Kidney (tissue), 14 donors: Measurements from ENCODE around the gene ZC3H12C. TPM values are rescaled to one million over a fixed set of nuclear protein-coding genes. Genes with fewer than 3 reads are reported as not detected.

Source experiments
- DNase-seq, 5 donors: peaks; one replicate each; pipeline ENCODE4 v3.0.0-alpha.2; 2013 to 2020
- FAIRE-seq: peaks from 2 replicates; lab custom pipeline; 2012; peaks lifted over from hg19 to GRCh38; lab: Jason Lieb, UNC
- H3K27ac ChIP-seq, 2 donors: one replicate each; pipeline ENCODE4 v1.7.0; 2013; ENCODE audit warnings: low read depth in 2 of 2, low read length in 2 of 2, inconsistent platforms in 1 of 2
- H3K27me3 ChIP-seq: one replicate; pipeline ENCODE4 v1.7.1; 2013; ENCODE audit warnings: low read length, inconsistent platforms; ENCODE audit not compliant: control insufficient read depth, insufficient read depth
- H3K36me3 ChIP-seq, 3 donors: one replicate each; pipeline versions ENCODE4 v1.7.0 to v1.7.1; 2013; ENCODE audit warnings: low read length in 3 of 3, control low read depth in 1 of 3, inconsistent platforms in 1 of 3; ENCODE audit not compliant: insufficient read depth in 3 of 3, control insufficient read depth in 2 of 3
- H3K4me1 ChIP-seq, 3 donors: one replicate each; pipeline versions ENCODE4 v1.7.0 to v1.7.1; 2013; ENCODE audit warnings: low read length in 3 of 3, inconsistent platforms in 1 of 3, low read depth in 1 of 3; ENCODE audit not compliant: control insufficient read depth in 2 of 3, insufficient read depth in 2 of 3
- H3K4me3 ChIP-seq, 3 donors: one replicate each; pipeline versions ENCODE4 v1.7.0 to v1.8.1; 2013; ENCODE audit warnings: low read length in 3 of 3, control low read depth in 1 of 3, inconsistent platforms in 1 of 3
- H3K9ac ChIP-seq, 3 donors: one replicate each; pipeline versions ENCODE4 v1.7.0 to v1.7.1; 2013; ENCODE audit warnings: low read length in 3 of 3, control low read depth in 1 of 3, inconsistent platforms in 1 of 3
- H3K9me3 ChIP-seq, 3 donors: one replicate each; pipeline versions ENCODE4 v1.7.0 to v1.7.1; 2013; ENCODE audit warnings: low read length in 3 of 3, control low read depth in 1 of 3, inconsistent platforms in 1 of 3; ENCODE audit not compliant: control insufficient read depth in 2 of 3, insufficient read depth in 1 of 3
- intact Hi-C: fragments of 100-400 bp; cut with DNase I; formaldehyde crosslinking; loops from one replicate; pipeline ENCODE4 v1.11.1; 2022
- polyA plus RNA-seq: library from polyadenylated mRNA; stranded (reverse); fragments of 350-450 nt; fragmentation: Illumina TruSeq; extraction: RNeasy Lipid Tissue Mini Kit (QIAGEN cat#74804); gene quantifications from one replicate; pipeline ENCODE4 v1.2.3, GENCODE V29; 2014; ENCODE audit warnings: low read depth, low replicate concordance; ENCODE audit not compliant: insufficient read depth
- total RNA-seq: library from RNA; stranded (reverse); fragmentation: NEBNext Ultra II Directional; extraction: Animal tissue kit (Norgen Biotek cat#: 25700); gene quantifications from one replicate; pipeline ENCODE4 v1.2.1, GENCODE V29; 2021
- TF ChIP-seq, protein P1 (sequence below): IDR thresholded peaks from 3 replicates; pipeline ENCODE4 v1.5.1; 2012; ENCODE audit warnings: mild to moderate bottlenecking, moderate library complexity, borderline replicate concordance; ENCODE audit not compliant: insufficient read depth; ENCODE audit errors: extremely low read depth
- donor health status: control.
- donor health status: control.
- donor health status: control.
- donor health status: control.
- donor health status: control.
- donor health status: DM: yes; HTN: yes; CAD: no.
- donor health status: Normal renal cell carcinoma (clear cell type).

Gene ZC3H12C
- total and polyA plus RNA-seq, 2 donors from 2014 or later = 2.3 to 14.3 TPM

DNA sequence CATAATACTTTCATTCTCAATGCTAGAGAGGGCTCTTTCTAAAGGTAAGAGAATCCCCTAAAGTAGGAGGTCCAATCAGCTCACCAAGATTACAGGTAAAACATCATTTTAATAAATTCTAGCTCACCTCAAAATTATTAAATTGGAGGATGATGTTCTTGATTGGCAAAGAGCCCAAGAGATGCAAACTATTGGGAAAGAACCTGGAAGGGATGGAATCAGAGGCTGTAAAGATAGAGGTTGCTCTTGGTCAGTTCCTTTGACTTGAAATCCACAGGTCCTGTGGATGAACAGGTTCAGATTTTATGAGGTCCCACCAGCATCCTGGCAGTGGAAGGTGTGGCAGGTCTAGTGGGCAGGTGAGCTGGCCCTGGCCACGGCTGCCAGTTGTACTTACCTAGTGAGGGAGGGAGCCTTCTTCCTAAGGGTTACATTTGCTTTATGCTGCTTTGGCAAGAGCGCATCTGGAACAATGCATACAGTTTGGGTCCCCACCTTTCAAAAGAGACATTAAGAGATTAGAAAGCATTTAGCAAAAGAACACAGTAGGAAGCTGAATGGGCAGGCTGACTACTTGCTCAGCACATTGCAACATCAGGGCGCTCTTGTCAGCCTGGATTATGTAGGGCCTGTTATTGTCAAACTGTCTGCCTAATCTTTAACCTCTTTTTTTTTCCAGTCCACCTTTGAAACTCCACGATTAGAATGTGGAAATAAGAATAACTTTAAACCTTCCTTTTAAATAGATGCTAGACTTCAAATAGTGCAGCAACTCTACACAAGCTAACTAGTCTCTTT, 106.2 kb downstream of the ZC3H12C start:
- Histone ChIP-seq H3K4me1 (peaks cover 4 to 10% (median 9%) of the 10 kb centered on the region in 3 donors), H3K36me3 (no peaks in the 10 kb centered on the region), H3K9me3 (no peaks in the 10 kb centered on the region), H3K27me3 (no peaks in the 10 kb centered on the region), H3K27ac (peak overlapping the region in 1 of 2 donors; percentile 13), H3K4me3 (no peak overlapping the region), H3K9ac (no peak overlapping the region)
- TF ChIP-seq, protein P1, sequence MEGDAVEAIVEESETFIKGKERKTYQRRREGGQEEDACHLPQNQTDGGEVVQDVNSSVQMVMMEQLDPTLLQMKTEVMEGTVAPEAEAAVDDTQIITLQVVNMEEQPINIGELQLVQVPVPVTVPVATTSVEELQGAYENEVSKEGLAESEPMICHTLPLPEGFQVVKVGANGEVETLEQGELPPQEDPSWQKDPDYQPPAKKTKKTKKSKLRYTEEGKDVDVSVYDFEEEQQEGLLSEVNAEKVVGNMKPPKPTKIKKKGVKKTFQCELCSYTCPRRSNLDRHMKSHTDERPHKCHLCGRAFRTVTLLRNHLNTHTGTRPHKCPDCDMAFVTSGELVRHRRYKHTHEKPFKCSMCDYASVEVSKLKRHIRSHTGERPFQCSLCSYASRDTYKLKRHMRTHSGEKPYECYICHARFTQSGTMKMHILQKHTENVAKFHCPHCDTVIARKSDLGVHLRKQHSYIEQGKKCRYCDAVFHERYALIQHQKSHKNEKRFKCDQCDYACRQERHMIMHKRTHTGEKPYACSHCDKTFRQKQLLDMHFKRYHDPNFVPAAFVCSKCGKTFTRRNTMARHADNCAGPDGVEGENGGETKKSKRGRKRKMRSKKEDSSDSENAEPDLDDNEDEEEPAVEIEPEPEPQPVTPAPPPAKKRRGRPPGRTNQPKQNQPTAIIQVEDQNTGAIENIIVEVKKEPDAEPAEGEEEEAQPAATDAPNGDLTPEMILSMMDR = no peak
- intact Hi-C loops = loop anchor here (10.0 kb wide), 1 partner anchor 175 kb away; no protein-coding TSS in a partner anchor
- DNase-seq (no peak), FAIRE-seq (no peak)

DNA sequence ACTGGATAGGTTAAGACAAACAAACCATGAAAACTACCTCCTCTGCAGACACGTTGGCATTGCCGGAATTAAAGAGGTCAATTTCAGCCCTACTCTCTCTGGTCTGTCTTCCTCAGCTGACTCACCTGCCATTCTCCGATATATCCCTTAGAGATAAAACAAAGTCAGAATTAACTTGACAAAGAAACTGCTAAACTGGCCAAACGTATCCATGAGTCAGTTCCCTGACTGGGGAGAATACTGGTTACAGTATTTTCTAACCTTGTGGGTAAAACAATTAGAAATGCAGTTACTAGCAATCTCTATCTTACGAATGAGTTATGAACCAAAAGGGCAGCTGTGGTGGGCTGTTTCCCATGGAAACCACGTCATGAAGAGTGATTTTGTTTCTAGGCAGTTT, 107.0 kb downstream of the ZC3H12C start:
- no peak overlapping the region for H3K4me3 ChIP-seq
- H3K4me1 ChIP-seq = peaks cover 4 to 9% (median 8%) of the 10 kb centered on the region in 3 donors
- no peak for FAIRE-seq
- no peaks in the 10 kb centered on the region for H3K36me3 ChIP-seq
- H3K9me3 ChIP-seq = no peaks in the 10 kb centered on the region
- H3K27me3 ChIP-seq = no peaks in the 10 kb centered on the region
- H3K27ac ChIP-seq = peak overlapping the region in 1 of 2 donors; percentile 26
- DNase-seq = no peak
- TF ChIP-seq, protein P1 = no peak
- intact Hi-C loops = loop anchor here (10.0 kb wide), 1 partner anchor 235 kb away; no protein-coding TSS in a partner anchor
- H3K9ac ChIP-seq = no peak overlapping the region

DNA sequence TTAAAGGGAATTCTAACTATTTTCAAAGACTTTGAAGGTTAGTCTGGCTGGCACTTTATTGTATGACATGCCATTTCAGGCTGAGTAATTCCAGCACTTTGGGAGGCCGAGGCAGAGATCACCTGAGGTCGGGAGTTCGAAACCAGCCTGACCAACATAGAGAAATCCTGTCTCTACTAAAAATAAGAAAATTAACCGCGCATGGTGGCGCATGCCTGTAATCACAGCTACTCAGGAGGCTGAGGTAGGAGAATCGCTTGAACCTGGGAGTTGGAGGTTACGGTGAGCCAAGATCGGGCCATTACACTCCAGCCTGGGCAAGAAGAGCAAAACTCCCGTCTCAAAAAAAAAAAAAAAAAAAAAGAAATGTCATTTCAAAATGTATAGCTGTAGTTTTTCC, 107.6 kb downstream of the ZC3H12C start:
- Histone ChIP-seq H3K4me1 (peaks cover 2 to 6% (median 3%) of the 10 kb centered on the region in 3 donors), H3K36me3 (no peaks in the 10 kb centered on the region), H3K27me3 (no peaks in the 10 kb centered on the region), H3K9ac (no peak overlapping the region), H3K4me3 (no peak overlapping the region), H3K9me3 (no peaks in the 10 kb centered on the region), H3K27ac (peak overlapping the region in 1 of 2 donors; percentile 26)
- TF ChIP-seq, protein P1 = no peak
- FAIRE-seq (no peak), DNase-seq (no peak)
- intact Hi-C loops = loop anchor here (10.0 kb wide), 1 partner anchor 234 kb away; no protein-coding TSS in a partner anchor
